HepG2 (cell line): ENCODE measurements around the gene EFCAB8. TPM values are rescaled to one million over a fixed set of nuclear protein-coding genes. Genes with fewer than 3 reads are reported as not detected.

ENCODE experiments used
- FOSL1 ChIP-seq: sonication (generic); formaldehyde crosslinking; IDR thresholded peaks from 2 replicates; pipeline ENCODE4 v1.9.0; 2021; ENCODE audit warnings: missing genetic modification reagents, borderline replicate concordance
- HOXA5 ChIP-seq: sonication (generic); formaldehyde crosslinking; IDR thresholded peaks from 2 replicates; pipeline ENCODE4 v1.4.0; 2020; ENCODE audit warnings: missing genetic modification reagents
- PBX3 ChIP-seq: sonication (generic); formaldehyde crosslinking; IDR thresholded peaks from 2 replicates; pipeline ENCODE4 v1.8.1; 2023; ENCODE audit warnings: missing genetic modification reagents, inconsistent platforms, borderline replicate concordance
- PITX1 ChIP-seq: sonication (generic); formaldehyde crosslinking; IDR thresholded peaks from 2 replicates; pipeline ENCODE4 v1.5.1; 2020; ENCODE audit warnings: mild to moderate bottlenecking, missing genetic modification reagents
- PRDM15 ChIP-seq: sonication (generic); formaldehyde crosslinking; IDR thresholded peaks from 2 replicates; pipeline ENCODE4 v1.4.0; 2020; ENCODE audit warnings: missing genetic modification reagents
- ZNF232 ChIP-seq: sonication (generic); formaldehyde crosslinking; IDR thresholded peaks from 2 replicates; pipeline ENCODE4 v1.4.0; 2020; ENCODE audit warnings: missing genetic modification reagents, borderline replicate concordance
- ZNF251 ChIP-seq: sonication (generic); formaldehyde crosslinking; IDR thresholded peaks from 2 replicates; pipeline ENCODE4 v1.9.0; 2021; ENCODE audit warnings: mild to moderate bottlenecking, missing genetic modification reagents
- ZNF615 ChIP-seq: sonication (generic); formaldehyde crosslinking; IDR thresholded peaks from 2 replicates; pipeline ENCODE4 v1.5.0; 2020; ENCODE audit warnings: mild to moderate bottlenecking, missing genetic modification reagents, borderline replicate concordance
- ZNF710 ChIP-seq: sonication (generic); formaldehyde crosslinking; IDR thresholded peaks from 2 replicates; pipeline ENCODE4 v1.5.0; 2020; ENCODE audit warnings: mild to moderate bottlenecking, missing genetic modification reagents, borderline replicate concordance
- polyA plus RNA-seq, 8 experiments: library from polyadenylated mRNA; depleted of rRNA in 3 of 8; stranded (reverse) in 7 of 8; unstranded in 1 of 8; fragments of >200 nt; fragmentation: Illumina TruSeq in 4 of 8; extraction: Trizol in 4 of 8; gene quantifications; 2 replicates each; pipeline versions ENCODE4 v1.2.1 to v1.2.3, GENCODE V29; 2011 to 2016; ENCODE audit warnings: low read depth in 4 of 8, missing spikeins in 1 of 8, mixed read lengths in 1 of 8; ENCODE audit not compliant: insufficient read depth in 1 of 8
- total RNA-seq, 5 experiments: library from RNA; depleted of rRNA; stranded (reverse); fragments of >200 nt; fragmentation: Illumina TruSeq; extraction: Trizol; gene quantifications; 2 replicates each; pipeline ENCODE4 v1.2.3, GENCODE V29; 2016; ENCODE audit warnings: low read depth in 1 of 5

Gene EFCAB8
- total and polyA plus RNA-seq, 2 of the 13 experiments (the other 11 are each of a cell fraction or from before 2014, with no cell fraction given), result 0.15 to 0.22 TPM

GRCh38 chr20:32990426-32990825 is 131.7 kb downstream of the EFCAB8 start (continued):
- no peak for TF ChIP-seq PRDM15 (CRISPR knock-in tag)
- no peak for TF ChIP-seq ZNF251
- no peak for TF ChIP-seq FOSL1
- no peak for TF ChIP-seq ZNF710 (CRISPR knock-in tag)
- TF ChIP-seq HOXA5 (CRISPR knock-in tag), result no peak
- no peak for TF ChIP-seq PITX1 (CRISPR knock-in tag)
- TF ChIP-seq ZNF615 (CRISPR knock-in tag), result no peak
- no peak for TF ChIP-seq ZNF232 (CRISPR knock-in tag)
- no peak for TF ChIP-seq PBX3 (CRISPR knock-in tag)
